ENCODE measurements around the gene NFIB.

DNA sequence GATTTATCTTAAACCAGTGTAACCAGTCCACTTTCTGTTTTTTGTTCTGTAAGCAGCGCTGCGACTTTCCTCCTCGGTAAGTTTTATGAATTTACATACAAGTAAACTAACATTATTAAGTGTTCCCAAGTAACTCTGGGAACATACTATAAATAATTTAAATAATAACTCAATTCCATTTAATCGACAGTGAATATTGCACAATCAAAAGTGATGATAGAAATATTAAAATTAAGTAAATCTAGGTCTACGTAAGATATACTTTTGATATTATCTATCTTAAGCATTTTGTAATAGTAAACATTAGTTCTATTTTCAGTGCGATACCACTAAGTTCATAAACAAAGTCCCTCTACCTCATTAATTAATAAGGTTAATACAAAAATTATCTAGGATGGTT is 7.8 kb downstream of the NFIB start:
- TF ChIP-seq CTCF (conservative IDR thresholded peaks at IDR 0.05; ENCODE audit: low read length) (no peak), EZH2phosphoT487 (IDR thresholded peaks at IDR 0.05; ENCODE audit: borderline replicate concordance) (no peak)
